Neural progenitor cell (in vitro differentiated cells): ENCODE results near the gene SMAGP. TPM values are rescaled to one million over a fixed set of nuclear protein-coding genes. Genes with fewer than 3 reads are reported as not detected.
"Not testable (repeated sequence)": the region's sequence is repeated elsewhere in the genome, so short reads cannot be mapped to it uniquely, and the experiment has no call there.

Experiments
- DNase-seq: peaks from one replicate; pipeline ENCODE4 v3.0.0-alpha.2; 2016; ENCODE audit warnings: low spot score
- H2AFZ ChIP-seq: fragments of 200-600 bp; sonication (generic); replicated peaks from 2 replicates; pipeline ENCODE4 v1.6.1; 2016; ENCODE audit warnings: antibody characterized with exemption
- H3F3A ChIP-seq: fragments of 200-600 bp; sonication (generic); 2 replicates; pipeline ENCODE4 v1.6.1; 2016; ENCODE audit warnings: antibody characterized with exemption, low read depth
- H3K27ac ChIP-seq: fragments of 200-600 bp; sonication (generic); 2 replicates; pipeline ENCODE4 v1.5.1; 2016; ENCODE audit warnings: mild to moderate bottlenecking
- H3K27me3 ChIP-seq: fragments of 200-600 bp; sonication (generic); 2 replicates; pipeline ENCODE4 v1.6.1; 2016; ENCODE audit warnings: mild to moderate bottlenecking, moderate library complexity
- H3K36me3 ChIP-seq: fragments of 200-600 bp; sonication (generic); 2 replicates; pipeline ENCODE4 v1.5.1; 2016
- H3K4me1 ChIP-seq: fragments of 200-600 bp; sonication (generic); 2 replicates; pipeline ENCODE4 v1.6.1; 2016; ENCODE audit warnings: mixed run types
- H3K4me2 ChIP-seq: fragments of 200-600 bp; sonication (generic); 2 replicates; pipeline ENCODE4 v1.6.1; 2016
- H3K4me3 ChIP-seq: fragments of 200-600 bp; sonication (generic); 2 replicates; pipeline ENCODE4 v1.5.1; 2016
- H3K79me2 ChIP-seq: fragments of 200-600 bp; sonication (generic); 2 replicates; pipeline ENCODE4 v1.6.1; 2016; ENCODE audit warnings: low read depth
- H3K9ac ChIP-seq: fragments of 200-600 bp; sonication (generic); 2 replicates; pipeline ENCODE4 v1.6.1; 2016
- H3K9me3 ChIP-seq: fragments of 200-600 bp; sonication (generic); 2 replicates; pipeline ENCODE4 v1.5.1; 2016; ENCODE audit warnings: low read depth
- H4K20me1 ChIP-seq: fragments of 200-600 bp; sonication (generic); 2 replicates; pipeline ENCODE4 v1.6.1; 2016; ENCODE audit warnings: low read depth
- H3K27ac Mint-ChIP-seq: 3 replicates; pipeline ENCODE4 v1.8.0; 2021; ENCODE audit warnings: mixed read lengths
- H3K27me3 Mint-ChIP-seq: 2 replicates; pipeline ENCODE4 v1.8.0; 2022; ENCODE audit warnings: low read depth, mild to moderate bottlenecking, inconsistent platforms, moderate library complexity, mixed read lengths; ENCODE audit not compliant: insufficient read depth
- H3K36me3 Mint-ChIP-seq: 3 replicates; pipeline ENCODE4 v1.8.0; 2021; ENCODE audit warnings: mixed read lengths
- H3K4me1 Mint-ChIP-seq: 3 replicates; pipeline ENCODE4 v1.8.0; 2021; ENCODE audit warnings: mixed read lengths
- H3K4me3 Mint-ChIP-seq: 3 replicates; pipeline ENCODE4 v1.8.0; 2021; ENCODE audit warnings: mild to moderate bottlenecking, moderate library complexity, mixed read lengths
- H3K9me3 Mint-ChIP-seq: 3 replicates; pipeline ENCODE4 v1.8.0; 2020; ENCODE audit warnings: mixed read lengths
- CTCF ChIP-seq: fragments of 200-600 bp; sonication (generic); IDR thresholded peaks from 2 replicates; pipeline ENCODE4 v1.5.1; 2017; ENCODE audit warnings: antibody characterized with exemption, mild to moderate bottlenecking
- EZH2 ChIP-seq: fragments of 200-600 bp; sonication (generic); IDR thresholded peaks from 2 replicates; pipeline ENCODE4 v1.6.1; 2017; ENCODE audit warnings: antibody characterized with exemption, mild to moderate bottlenecking, moderate library complexity
- EZH2phosphoT487 ChIP-seq: fragments of 200-600 bp; sonication (generic); IDR thresholded peaks from 2 replicates; pipeline ENCODE4 v1.6.1; 2017; ENCODE audit warnings: antibody characterized with exemption
- total RNA-seq: library from RNA; depleted of rRNA; stranded (reverse); fragments of >200 nt; gene quantifications from 2 replicates; pipeline ENCODE4 v1.2.3, GENCODE V29; 2015; ENCODE audit warnings: low replicate concordance

SMAGP gene
- total RNA-seq, 1 donor from 2014 or later = 19.0 TPM

GRCh38 chr12:51264297-51264696 lies 5.9 kb downstream of the SMAGP start:
- H3K4me1 ChIP-seq = peaks cover 6% of the 10 kb centered on the region
- no peak overlapping the region for H3K4me2 ChIP-seq
- Mint-ChIP-seq H3K27ac (no peak overlapping the region), H3K36me3 (no peaks in the 10 kb centered on the region), H3K27me3 (peaks cover 5% of the 10 kb centered on the region), H3K4me3 (peak overlapping the region; percentile 69), H3K4me1 (no peaks in the 10 kb centered on the region), H3K9me3 (no peaks in the 10 kb centered on the region)
- H4K20me1 ChIP-seq = no peaks in the 10 kb centered on the region
- H3K9me3 ChIP-seq = no peaks in the 10 kb centered on the region
- H3K9ac ChIP-seq = no peak overlapping the region
- no peaks in the 10 kb centered on the region for H3K27me3 ChIP-seq
- H3F3A ChIP-seq = peaks cover 4% of the 10 kb centered on the region
- no peaks in the 10 kb centered on the region for H3K36me3 ChIP-seq
- no peak overlapping the region for H3K27ac ChIP-seq
- no peak overlapping the region for H2AFZ ChIP-seq
- TF ChIP-seq CTCF (no peak), EZH2phosphoT487 (no peak), EZH2 (no peak)
- DNase-seq = no peak
- H3K79me2 ChIP-seq = no peaks in the 10 kb centered on the region
- H3K4me3 ChIP-seq = no peak overlapping the region

GRCh38 chr12:51263341-51263740 lies 6.9 kb downstream of the SMAGP start:
- Mint-ChIP-seq H3K4me1 (no peaks in the 10 kb centered on the region), H3K4me3 (no peak overlapping the region), H3K27me3 (peaks cover 2% of the 10 kb centered on the region), H3K27ac (no peak overlapping the region), H3K36me3 (no peaks in the 10 kb centered on the region), H3K9me3 (no peaks in the 10 kb centered on the region)
- H3F3A ChIP-seq = no peaks in the 10 kb centered on the region
- H4K20me1 ChIP-seq = no peaks in the 10 kb centered on the region
- H3K4me2 ChIP-seq = no peak overlapping the region
- H3K79me2 ChIP-seq = no peaks in the 10 kb centered on the region
- no peaks in the 10 kb centered on the region for H3K9me3 ChIP-seq
- no peaks in the 10 kb centered on the region for H3K27me3 ChIP-seq
- TF ChIP-seq CTCF = no peak
- no peak for TF ChIP-seq EZH2phosphoT487
- no peak for TF ChIP-seq EZH2
- no peak overlapping the region for H3K27ac ChIP-seq
- no peak overlapping the region for H3K9ac ChIP-seq
- H2AFZ ChIP-seq = no peak overlapping the region
- H3K4me1 ChIP-seq = no peaks in the 10 kb centered on the region
- no peak overlapping the region for H3K4me3 ChIP-seq
- DNase-seq = no peak
- no peaks in the 10 kb centered on the region for H3K36me3 ChIP-seq

- no peak overlapping the region for H3K27ac ChIP-seq
These were observed 7.4 kb downstream of the SMAGP start for GRCh38 chr12:51262758-51263177.

GRCh38 chr12:51259600-51259999 lies 10.6 kb downstream of the SMAGP start:
- not testable (repeated sequence) for H3K9me3 ChIP-seq, H3K27ac Mint-ChIP-seq, H3K79me2 ChIP-seq, H3K27me3 ChIP-seq, H3K4me1 Mint-ChIP-seq, DNase-seq, H3K4me3 Mint-ChIP-seq, H4K20me1 ChIP-seq, H3K27me3 Mint-ChIP-seq, H3K9me3 Mint-ChIP-seq, H2AFZ ChIP-seq, H3K36me3 ChIP-seq, H3F3A ChIP-seq, H3K36me3 Mint-ChIP-seq, H3K4me1 ChIP-seq, H3K4me3 ChIP-seq, H3K27ac ChIP-seq, H3K9ac ChIP-seq, H3K4me2 ChIP-seq

More at GRCh38 chr12:51262758-51263177, 7.4 kb downstream of the SMAGP start:
- H3K27ac Mint-ChIP-seq = no peak overlapping the region
- DNase-seq = peak; percentile 51
- Histone ChIP-seq H2AFZ (no peak overlapping the region), H3K27me3 (no peaks in the 10 kb centered on the region), H3K79me2 (no peaks in the 10 kb centered on the region), H3F3A (no peaks in the 10 kb centered on the region), H3K36me3 (no peaks in the 10 kb centered on the region), H4K20me1 (no peaks in the 10 kb centered on the region), H3K4me3 (no peak overlapping the region), H3K9ac (no peak overlapping the region), H3K4me1 (no peaks in the 10 kb centered on the region), H3K9me3 (no peaks in the 10 kb centered on the region), H3K4me2 (no peak overlapping the region)
- H3K4me1 Mint-ChIP-seq = no peaks in the 10 kb centered on the region
- no peaks in the 10 kb centered on the region for H3K9me3 Mint-ChIP-seq
- no peaks in the 10 kb centered on the region for H3K36me3 Mint-ChIP-seq
- no peak overlapping the region for H3K4me3 Mint-ChIP-seq
- TF ChIP-seq EZH2phosphoT487 (no peak), CTCF (peak; percentile 44)
- H3K27me3 Mint-ChIP-seq = peaks cover 2% of the 10 kb centered on the region
